Activated CD8-positive, alpha-beta memory T cell treated with anti-CD3 and anti-CD28 coated beads for 48 hours (primary cell): ENCODE measurements around the gene TRAIP.
"Not testable (repeated sequence)": the region's sequence is repeated elsewhere in the genome, so short reads cannot be mapped to it uniquely, and the experiment has no call there.

Source experiments
- DNase-seq, 3 experiments: peaks; one replicate each; pipeline ENCODE4 v3.0.0-alpha.2; 2020; ENCODE audit warnings: low read depth in 2 of 3, low spot score in 2 of 3

TRAIP gene

GRCh38 chr3:49792371-49793150 is 63.8 kb downstream of the TRAIP start:
- DNase-seq, result no peak

- DNase-seq, result no peak
These were observed 64.8 kb downstream of the TRAIP start for GRCh38 chr3:49791571-49791970.

GRCh38 chr3:49790626-49791411 is 65.5 kb downstream of the TRAIP start:
- no peak for DNase-seq

- no peak for DNase-seq
These were observed 68.3 kb downstream of the TRAIP start for GRCh38 chr3:49788056-49788455.

GRCh38 chr3:49787536-49787935 is 68.8 kb downstream of the TRAIP start:
- no peak for DNase-seq

- no peak for DNase-seq
These were observed 69.2 kb downstream of the TRAIP start for GRCh38 chr3:49787182-49787464.

GRCh38 chr3:49786357-49787181 is 69.8 kb downstream of the TRAIP start, which contains the start of gene IP6K1:
Gene IP6K1, minus strand, starts transcription at chr3:49786542. Its CDS starts 38,502 bp downstream, at chr3:49748040.
- DNase-seq, result peak; percentile 90 to 99 (median 97)

GRCh38 chr3:49785565-49786356 is 70.6 kb downstream of the TRAIP start:
- DNase-seq, result no peak

- not testable (repeated sequence) for DNase-seq
These were observed 74.1 kb downstream of the TRAIP start for GRCh38 chr3:49782277-49782676.

- no peak for DNase-seq
These were observed 74.8 kb downstream of the TRAIP start for GRCh38 chr3:49781415-49782199.

- not testable (repeated sequence) for DNase-seq
These were observed 75.4 kb downstream of the TRAIP start for GRCh38 chr3:49780975-49781365.

- no peak for DNase-seq
These were observed 76.0 kb downstream of the TRAIP start for GRCh38 chr3:49780080-49780974.

GRCh38 chr3:49779358-49780079 is 76.8 kb downstream of the TRAIP start:
- DNase-seq, result no peak
